CD4-positive, alpha-beta T cell treated with Interleukin-15 for 4 hours (primary cell): Measurements from ENCODE around the gene ATXN7.

Source experiments
- DNase-seq: peaks from one replicate; pipeline ENCODE4 v3.0.0-alpha.2; 2020; ENCODE audit warnings: low spot score

The ATXN7 gene

DNA sequence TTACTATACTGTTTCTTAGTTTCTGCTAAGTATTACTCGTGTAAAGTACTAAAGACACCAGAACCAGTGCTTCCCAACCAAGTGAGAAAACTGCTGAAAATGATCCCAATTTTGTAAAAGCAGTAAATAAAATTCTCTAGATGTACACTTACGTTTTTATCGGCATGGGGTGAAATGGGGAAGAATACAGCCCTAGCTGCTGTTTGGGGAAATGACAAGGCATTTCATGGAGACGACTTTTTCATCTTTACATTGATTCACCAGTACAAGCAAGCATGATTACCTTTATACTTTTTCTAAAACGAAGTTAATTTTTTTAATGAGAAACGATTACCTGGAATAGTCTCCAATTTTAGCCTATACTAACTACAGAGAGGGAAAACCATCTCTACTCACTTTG lies 158.3 kb downstream of the ATXN7 start:
- DNase-seq: no peak

DNA sequence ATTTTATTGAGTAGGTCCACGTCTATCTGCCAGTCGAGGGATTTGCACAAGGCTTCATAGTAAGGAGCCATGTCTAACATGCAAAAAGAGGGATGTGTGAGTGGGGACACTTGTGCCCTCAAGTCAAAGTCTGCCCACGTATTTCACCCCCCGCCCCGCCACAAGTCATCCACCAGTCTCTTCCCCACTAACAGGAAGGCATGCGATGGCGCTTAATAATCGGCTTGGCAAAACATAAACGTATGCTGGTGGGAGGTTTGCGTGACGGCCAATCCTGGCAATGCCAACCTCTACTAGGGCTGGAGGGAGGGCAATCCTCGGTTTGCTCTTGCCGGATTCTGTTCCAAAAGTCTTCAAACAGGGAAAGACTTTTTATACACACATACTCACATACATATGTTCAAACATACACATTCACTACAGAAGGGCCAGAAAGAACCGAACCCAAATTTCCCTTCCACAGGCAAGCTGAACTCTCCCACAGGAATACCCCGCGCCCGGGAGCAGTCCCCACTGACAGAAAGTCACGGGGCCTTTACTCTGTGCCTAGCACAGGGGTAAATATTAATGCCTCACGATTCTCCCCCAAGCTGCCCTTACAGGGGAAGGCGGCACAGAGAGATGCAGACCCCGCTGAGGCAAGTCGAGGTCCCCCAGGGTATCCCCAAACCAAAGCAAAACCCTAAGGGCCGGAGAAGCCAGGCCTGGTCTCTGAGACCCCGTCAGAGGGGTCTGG lies 159.0 kb downstream of the ATXN7 start:
- DNase-seq: no peak

DNA sequence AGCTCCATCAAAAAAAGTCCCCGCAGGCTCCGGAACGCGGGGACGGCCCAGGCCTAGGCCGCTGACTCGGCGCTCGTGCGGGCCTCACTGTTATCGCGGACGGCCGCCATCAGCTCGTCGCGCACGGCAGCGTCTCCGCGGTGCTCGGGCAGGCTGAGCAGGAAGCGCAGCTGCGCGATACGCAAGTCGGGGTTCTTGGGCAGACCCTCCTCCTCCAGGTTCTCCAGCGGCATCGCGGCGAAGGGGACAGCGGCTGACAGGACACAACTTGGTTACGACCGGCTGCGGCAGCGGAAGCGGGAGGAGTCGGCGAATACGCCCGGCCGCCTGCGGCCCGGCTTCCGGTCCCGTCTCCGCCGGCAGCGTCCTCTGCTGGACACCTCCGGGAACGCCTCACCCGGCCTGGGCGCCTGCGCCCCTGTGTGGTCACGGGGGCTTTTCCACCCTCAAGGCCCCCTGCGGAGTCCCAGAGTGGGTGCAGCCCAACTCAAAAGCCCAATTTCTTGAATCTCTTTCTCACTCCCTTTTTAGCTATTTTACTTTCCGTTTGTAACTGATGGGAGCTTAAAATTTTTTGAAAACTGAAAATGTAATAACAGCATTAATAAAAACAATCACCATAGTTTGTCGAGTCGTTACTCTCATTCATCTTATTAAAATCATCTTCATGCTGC lies 159.7 kb downstream of the ATXN7 start, which contains the start of gene PSMD6:
PSMD6 (minus strand) TSS at position 308 of the 674 bp plus-strand sequence; CDS start at position 233, 75 bp downstream.
- peak; percentile 94 for DNase-seq

DNA sequence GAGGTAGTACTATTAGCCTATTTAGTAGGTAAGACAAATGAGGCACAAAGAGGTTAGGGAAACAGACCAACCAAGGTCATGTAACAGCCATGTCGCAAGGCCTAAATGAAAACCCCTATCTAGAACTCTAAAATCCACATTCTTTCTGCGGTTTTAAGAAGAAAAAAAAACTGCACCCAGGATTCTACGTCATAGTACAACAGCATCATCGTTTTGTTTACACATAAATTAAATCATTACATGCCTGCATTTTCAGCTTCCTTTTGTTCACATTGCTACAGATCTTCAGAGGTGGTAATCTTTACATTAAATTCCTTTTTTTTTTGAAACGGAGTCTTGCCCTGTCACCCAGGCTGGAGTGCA lies 160.2 kb downstream of the ATXN7 start:
- no peak for DNase-seq

DNA sequence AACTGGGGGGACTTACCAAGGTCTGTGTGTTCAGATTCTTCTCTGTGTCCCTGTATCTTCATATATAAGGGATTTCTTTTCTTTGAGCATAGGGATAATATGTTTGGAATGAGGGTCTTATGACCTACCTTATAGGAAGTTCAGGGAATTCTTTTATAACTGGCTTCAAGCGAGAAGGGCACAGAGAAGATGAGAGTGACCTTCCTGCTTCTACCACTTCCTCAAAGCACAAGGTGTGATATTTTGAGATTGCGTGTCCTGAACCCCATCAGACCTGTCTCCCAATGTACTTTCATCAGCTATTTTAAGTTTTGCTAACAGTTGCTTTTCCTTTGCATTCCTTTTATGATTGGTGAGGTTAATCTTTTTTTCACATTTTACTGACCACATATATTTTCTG lies 162.7 kb downstream of the ATXN7 start:
- no peak for DNase-seq

DNA sequence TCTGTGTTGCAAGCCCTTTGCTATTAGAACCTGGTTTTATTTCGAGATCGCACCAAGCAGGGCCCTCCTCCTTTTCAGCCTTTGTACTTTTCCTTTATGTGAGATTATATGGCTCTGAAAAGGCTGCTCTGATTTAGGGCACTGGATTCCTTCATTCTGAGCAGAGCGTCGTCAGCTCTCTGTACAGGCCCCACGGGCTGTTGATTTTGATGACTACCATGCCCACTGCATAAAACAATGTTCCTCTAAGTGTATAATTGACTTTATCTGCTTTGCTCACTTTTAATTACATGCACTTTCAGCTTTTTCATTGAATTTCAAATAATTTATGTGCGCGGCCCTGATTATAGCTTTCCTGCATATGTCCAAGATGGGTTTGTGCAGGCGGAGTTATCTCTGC lies 164.0 kb downstream of the ATXN7 start:
- DNase-seq: no peak

DNA sequence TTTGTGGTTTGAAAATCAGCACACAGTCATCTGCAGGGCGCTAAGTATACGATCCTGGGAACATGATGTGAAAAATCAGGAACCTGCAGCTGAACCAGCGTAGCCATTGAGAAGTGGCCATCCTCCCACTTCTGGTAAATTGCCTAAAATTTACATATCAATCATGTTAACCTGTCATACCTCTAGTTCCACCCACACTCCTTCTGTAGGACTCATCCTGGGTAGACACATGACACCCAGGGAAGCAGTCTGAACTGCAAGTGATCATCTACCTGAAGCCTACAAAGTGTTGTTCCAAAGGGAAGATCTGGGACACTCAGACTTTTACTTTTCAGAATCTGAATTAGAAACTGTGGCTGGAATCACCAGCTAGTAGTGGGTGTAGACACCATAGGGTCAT lies 165.1 kb downstream of the ATXN7 start:
- DNase-seq: no peak

DNA sequence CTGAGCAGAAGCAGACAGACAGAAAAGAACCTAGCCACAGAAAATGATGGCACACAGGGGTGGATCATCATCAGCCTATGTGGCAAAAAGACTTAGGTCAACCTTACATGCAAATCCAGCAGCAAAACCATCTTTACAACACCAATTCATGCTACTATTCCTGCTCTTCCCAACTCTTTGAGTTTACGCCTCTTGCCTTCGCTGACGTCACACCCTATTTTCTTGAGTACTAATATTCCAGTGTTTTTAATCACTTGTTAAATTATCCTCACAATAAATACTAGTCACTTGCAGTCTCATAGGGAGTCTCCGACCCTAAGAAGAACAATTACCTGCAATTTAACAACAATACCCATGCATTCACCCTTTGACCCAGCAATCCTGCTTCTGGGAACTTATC lies 165.6 kb downstream of the ATXN7 start:
- DNase-seq: no peak

DNA sequence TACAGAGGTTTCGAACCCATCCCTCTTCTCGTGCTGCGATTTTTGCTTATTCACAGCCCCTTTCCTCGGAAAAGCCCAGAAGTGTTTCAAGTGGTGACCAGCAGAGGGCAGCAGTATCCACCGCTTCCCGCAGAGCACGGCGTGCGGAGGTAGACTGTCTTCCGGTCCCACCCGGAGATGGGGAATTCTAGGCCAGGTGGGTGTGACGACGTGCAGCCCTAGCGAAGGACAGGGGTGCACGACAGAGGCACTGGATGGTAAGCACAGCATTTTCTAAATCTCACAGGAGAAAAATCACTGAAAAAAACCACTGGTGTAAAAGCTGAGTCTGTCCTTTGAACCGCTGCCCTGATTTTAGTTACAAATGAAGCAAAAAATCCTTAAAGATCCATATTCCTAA lies 167.1 kb downstream of the ATXN7 start:
- DNase-seq: peak; percentile 82

DNA sequence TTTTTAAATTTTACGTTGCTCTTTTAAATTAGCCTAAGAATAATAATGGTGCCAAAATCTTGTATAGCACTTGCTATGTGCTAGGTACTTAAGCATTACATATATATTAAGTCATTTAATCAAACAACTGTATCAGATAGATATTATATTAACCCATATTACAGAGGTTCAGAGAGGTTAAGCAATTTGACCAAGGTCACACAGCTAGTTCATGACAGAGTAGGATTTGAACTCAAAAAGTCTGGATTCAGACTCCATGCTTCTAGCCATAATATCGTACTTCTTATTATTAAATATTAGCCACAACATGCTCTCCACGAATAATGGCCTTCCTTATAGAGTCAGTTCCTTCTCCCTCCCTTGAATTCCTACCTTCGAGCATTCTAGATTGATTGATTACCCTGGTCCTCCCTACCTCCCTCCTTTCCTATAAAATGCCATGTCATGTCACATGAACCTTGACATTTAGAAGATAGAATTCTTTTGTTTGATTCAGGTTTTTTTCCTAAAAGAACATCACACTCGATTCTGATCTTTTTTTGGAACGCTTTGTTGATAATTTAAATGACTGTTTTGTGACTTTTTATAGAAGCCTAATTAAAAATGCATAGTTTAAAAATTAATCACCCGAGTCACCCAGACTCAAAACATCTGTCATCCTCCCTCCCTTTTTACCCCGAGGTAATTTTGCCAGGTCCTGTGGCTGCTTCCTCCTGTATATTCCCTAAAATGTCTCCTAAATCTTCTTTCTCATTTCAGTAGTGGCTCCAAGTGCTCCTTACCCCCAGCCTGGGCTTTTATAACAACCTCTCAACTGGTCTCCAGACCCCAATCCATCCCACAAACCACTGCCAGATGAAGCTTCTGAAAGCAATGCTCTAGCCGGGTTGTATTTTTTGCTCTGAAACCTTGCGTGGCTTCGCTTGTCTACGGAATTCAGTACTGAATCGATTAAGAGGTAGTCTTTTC lies 168.2 kb downstream of the ATXN7 start:
- DNase-seq: no peak

DNA sequence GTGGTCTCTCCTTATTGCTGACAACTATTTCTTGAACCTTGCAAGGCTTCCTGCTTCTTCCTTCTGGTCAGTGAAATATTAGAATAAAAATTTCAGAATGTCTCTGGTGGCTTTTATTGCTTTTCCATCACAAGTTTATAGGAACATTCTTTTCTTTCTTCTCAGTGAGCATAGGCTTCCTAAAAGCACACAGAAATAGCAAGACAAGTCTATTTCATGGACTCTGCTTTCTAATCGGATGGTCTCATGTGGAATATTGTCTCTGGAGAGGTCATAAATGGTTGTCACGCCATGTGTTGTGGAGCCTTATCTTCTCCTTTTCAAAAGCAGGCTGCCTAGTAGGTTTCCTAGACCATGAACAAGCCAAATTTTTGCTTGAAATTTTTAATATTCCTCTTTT lies 169.4 kb downstream of the ATXN7 start:
- no peak for DNase-seq

DNA sequence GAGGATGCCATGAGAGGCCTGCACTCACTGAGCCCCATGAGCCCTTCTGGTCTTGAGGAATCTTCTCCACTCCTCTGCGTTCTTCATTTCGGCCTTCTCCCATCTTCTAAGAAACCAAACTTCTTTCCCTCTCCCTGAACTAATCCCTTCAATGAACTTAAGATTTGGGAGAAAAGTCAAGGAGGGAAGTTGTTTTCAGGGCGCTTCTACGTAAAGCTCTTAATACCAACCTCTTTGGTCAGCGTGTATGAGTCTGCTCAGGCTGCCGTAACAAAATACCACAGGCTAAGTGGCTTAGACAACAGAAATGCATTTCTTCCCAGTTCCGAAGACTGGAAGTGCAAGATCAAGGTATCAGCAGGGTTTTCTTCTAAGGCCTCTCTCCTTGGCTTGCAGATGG lies 173.4 kb downstream of the ATXN7 start:
- DNase-seq: no peak

DNA sequence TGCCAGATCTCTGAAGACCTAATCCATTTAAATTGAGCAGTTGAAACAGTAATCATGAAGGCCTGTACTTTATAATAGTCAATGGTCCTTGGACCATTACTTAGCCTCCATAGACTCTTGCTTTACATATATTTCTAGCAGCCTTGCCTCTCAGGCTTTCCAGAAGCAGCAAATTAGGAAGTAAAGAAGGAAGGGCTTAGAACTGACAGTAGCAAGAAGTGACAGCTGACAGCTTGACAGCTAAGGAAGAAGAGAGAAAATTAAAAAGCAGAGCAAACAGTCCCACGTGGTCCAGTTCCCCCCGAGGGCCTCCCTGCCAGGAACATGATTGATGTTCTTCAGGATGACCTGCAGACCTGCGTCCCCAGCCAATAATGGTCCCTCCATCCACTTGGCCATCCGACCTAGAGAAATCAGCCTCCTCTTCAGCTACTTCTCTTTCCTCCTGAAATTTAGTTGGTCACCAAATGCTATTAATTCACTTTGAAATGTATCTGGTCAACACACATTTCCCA lies 174.6 kb downstream of the ATXN7 start:
- DNase-seq: no peak

DNA sequence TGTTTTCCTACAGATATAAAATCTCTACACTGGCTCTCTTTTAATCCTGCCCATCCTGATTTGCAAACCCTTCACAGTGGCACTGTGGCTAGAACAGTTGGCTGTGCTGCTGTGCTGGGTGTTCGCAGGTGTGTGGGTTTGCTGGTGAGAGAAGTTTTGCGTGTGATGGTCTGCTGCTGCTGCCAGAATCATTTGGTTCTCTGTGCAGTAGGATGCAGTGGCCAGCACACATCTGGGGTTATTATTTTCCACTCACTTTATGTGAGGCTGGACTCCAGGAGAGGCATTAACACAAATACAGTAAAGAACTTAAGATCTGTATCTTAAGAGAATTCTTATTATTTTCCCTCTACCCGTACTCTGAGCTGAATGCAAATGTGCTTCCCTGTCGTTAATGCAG lies 175.7 kb downstream of the ATXN7 start:
- no peak for DNase-seq

DNA sequence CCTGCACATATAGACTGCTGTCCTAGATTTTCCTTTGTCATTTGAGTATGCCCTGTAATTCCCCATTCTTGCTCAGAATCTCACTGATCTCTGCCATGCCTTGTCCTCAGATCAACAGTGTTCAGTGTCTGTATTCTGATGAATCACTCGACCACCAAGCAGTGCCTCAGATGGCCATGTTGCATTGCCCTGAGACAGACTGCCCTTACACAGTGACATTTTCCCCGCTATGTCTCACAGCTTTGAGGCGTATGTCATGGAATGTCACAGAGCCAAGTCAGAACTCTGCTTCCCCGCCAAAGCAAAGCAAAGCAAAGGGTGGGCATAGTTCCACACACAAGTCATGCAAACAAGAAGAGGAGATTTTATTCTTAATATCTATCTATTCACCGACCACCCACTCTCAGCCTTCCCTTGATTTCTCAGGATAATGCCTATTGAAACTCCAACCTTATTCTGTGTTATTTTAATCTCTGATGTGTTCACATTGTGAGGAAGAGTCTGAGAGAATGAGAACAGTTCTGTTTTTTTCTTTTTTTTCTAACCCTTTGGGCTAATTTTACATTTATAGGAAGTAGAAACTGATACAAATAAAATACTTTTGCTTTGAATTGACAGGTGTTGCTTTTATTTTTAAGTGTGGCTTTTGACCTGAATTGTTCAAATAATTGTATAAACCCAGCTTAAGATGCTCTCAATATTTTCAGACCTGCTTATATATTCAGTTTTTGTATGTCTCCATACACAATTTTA lies 176.5 kb downstream of the ATXN7 start:
- DNase-seq: no peak

DNA sequence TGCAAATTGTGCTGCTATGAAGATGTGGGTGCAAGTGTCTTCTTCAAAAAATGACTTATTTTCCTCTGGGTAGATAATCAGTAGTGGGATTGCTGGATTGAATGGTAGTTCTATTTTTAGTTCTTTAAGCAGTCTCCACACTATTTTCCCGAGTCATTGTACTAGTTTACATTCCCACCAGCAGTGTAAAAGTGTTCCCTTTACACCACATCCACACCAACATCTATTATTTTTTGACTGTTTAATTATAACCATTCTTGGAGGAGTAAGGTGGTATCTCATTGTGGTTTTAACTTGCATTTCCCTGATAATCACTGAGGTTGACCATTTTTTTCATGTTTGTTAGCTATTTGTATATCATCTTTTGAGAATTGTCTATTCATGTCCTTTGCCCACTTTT lies 179.3 kb downstream of the ATXN7 start:
- no peak for DNase-seq

DNA sequence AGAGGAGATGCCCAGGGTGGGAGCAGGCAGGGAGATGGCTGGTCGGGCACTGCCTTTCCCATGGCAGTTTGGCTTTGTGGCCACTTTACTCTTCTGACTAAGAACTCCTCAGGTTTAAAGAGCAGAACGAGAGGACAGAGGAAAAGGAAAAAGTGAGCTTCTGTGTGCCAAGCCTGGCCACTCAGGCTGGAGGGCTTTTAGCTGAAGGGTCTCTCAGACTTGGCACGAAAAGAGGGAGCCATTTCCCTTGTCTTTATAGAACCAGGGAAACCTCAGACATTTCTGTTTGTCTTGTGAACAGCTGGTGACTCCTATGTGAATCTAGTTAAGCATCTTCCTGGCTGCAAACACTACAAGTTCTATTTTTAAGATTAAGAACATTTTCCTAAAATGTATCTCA lies 182.9 kb downstream of the ATXN7 start:
- DNase-seq: no peak

DNA sequence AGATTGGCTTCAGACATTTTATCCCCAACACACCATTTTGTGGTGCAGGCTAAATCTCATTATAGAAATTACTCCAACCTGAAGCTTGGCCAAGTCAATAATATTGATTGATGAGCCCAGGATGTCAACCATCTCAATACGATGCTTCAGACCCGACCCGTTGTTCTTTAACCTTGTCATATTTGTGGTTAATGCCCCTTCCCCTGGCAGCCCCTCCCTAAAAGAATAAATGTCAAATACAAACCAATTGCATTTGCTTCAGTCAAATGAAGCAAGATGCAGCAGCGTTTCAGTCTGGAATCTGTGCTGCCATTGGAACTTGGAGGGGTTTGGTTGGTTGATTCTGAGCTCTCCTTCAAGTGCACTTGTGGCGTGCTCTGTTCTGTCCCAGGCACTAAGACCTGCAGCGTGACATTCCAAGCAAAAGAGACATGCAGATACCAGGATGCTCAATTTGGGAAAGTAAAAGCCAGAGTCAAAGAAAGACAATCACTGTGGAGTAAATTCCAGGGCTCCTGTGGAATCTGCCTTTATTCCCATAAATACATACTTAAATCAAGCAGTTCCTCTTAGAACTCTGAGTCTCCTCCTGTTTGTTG lies 183.4 kb downstream of the ATXN7 start:
- DNase-seq: no peak

DNA sequence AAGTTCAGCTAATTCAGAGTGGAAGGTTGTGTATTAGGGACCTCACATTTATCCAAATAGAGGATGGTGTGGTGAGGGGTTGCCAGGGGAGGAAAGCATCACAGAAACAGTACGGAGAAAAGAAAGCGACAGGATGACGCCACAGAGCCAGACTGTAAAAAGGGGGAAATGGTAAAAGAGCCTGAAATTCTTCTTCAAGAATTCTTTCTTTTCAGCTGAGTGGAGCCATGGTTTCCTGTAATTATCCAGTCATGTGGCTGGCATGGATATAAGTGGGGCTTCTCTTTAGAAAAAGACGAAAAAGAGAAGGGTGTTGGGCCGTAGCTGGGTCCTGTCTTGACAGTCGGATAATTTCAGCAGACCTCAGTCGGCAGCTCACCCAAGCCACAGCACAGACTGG lies 184.1 kb downstream of the ATXN7 start:
- no peak for DNase-seq

DNA sequence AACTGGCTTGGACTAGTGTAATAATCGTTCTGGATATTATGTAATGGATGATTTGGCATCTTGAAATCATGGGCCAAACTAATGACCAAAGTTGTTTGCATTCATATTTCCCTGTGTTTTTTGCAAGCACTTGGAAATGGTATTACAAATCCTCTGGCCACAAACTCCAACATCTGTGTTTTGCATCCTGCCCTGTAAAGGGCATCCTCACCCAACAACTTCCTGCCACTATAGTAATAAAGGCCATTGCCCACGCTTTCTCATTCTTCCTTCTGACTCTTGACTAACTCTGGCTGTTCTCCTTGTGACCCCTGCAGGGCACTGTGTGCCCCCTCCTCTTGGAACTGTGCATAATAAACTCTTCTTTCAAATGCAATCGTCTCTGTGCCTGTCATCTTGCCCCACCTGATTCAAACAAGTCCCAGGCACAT lies 185.0 kb downstream of the ATXN7 start:
- no peak for DNase-seq

DNA sequence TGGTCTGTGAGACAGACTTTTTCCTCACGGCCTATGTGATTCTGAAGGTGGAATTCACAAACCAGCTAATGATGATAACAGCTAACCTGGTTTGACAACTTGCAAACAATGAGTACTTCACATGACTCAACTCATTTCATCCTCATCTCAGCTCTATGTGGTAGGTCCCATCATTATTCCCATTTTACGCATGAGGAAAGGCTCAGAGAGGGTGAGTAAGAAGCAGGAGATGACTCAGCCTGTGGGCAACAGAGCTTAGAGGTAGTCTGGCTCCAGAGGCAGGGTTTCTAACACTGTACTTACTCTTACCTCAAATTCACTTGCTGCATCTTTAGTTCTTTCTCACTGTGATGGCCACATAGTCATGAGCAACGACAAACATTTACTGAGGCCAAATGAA lies 185.5 kb downstream of the ATXN7 start:
- no peak for DNase-seq
